ENCODE measurements around the gene MORC1. TPM values are rescaled to one million over a fixed set of nuclear protein-coding genes. Genes with fewer than 3 reads are reported as not detected.

MORC1 gene
- total RNA-seq, 1 experiment from 2014 or later, result not detected

- no peak overlapping the region for H3K4me3 ChIP-seq (ENCODE audit: insufficient read depth, low read depth, low read length)
- H3K27me3 ChIP-seq (ENCODE audit: control insufficient read depth, insufficient read depth, low read length), result no peaks in the 10 kb centered on the region
- no peak for DNase-seq
These were observed 89.2 kb downstream of the MORC1 start for GRCh38 chr3:109028753-109029152.

GRCh38 chr3:109026821-109027220 lies 91.1 kb downstream of the MORC1 start:
- no peak for DNase-seq
- Histone ChIP-seq H3K36me3 (replicated peaks; ENCODE audit: control insufficient read depth, insufficient read depth, low read length) (no peaks in the 10 kb centered on the region), H3K4me3 (ENCODE audit: insufficient read depth, low read depth, low read length) (no peak overlapping the region), H3K27me3 (ENCODE audit: control insufficient read depth, insufficient read depth, low read length) (no peaks in the 10 kb centered on the region)

More at GRCh38 chr3:109028753-109029152, 89.2 kb downstream of the MORC1 start:
- no peaks in the 10 kb centered on the region for H3K36me3 ChIP-seq (replicated peaks; ENCODE audit: control insufficient read depth, insufficient read depth, low read length)

DNA sequence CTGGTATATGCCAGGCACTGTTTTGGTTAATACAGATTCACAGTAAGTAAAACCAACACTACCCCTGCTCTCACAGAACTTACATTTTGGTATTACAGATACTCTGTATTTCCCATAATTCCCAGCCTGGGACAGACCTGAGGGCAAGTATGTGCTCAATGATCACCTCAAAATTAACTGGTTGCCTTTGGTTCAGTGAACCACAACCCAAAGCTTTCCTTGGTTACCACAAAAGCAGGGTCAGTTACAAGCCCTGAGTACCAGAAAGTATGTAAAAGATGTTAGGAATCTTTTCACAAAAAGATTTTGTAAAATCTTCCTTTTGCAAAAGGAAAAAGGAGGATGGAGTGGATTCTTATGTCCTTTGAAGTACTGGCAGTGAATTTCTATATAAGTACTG lies 92.0 kb downstream of the MORC1 start:
- no peaks in the 10 kb centered on the region for H3K36me3 ChIP-seq (replicated peaks; ENCODE audit: control insufficient read depth, insufficient read depth, low read length)
- H3K4me3 ChIP-seq (ENCODE audit: insufficient read depth, low read depth, low read length), result no peak overlapping the region
- no peaks in the 10 kb centered on the region for H3K27me3 ChIP-seq (ENCODE audit: control insufficient read depth, insufficient read depth, low read length)
- DNase-seq, result no peak

GRCh38 chr3:109023656-109024254 lies 94.2 kb downstream of the MORC1 start:
- Histone ChIP-seq H3K36me3 (replicated peaks; ENCODE audit: control insufficient read depth, insufficient read depth, low read length) (no peaks in the 10 kb centered on the region), H3K27me3 (ENCODE audit: control insufficient read depth, insufficient read depth, low read length) (no peaks in the 10 kb centered on the region), H3K4me3 (ENCODE audit: insufficient read depth, low read depth, low read length) (no peak overlapping the region)
- DNase-seq, result peak; percentile 20

DNA sequence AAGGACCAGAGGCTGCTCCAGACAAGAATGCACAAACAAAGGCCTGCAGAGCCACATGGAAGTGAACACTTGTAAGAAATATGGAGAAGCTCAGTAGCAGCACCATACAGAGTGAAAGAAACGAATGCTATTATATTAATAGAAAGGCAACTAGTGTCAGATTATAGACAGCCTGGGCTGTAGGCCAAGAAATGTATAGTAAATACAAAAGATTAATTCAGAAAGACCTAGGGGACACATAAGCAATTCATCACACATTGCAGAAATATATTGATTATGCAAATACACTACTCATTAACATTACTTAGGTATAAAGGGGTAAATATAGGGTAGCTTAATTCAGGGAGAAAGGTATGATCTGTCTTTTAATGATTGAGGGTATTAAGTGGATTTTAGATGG lies 94.8 kb downstream of the MORC1 start:
- Histone ChIP-seq H3K27me3 (ENCODE audit: control insufficient read depth, insufficient read depth, low read length) (no peaks in the 10 kb centered on the region), H3K36me3 (replicated peaks; ENCODE audit: control insufficient read depth, insufficient read depth, low read length) (no peaks in the 10 kb centered on the region), H3K4me3 (ENCODE audit: insufficient read depth, low read depth, low read length) (no peak overlapping the region)
- DNase-seq, result no peak

DNA sequence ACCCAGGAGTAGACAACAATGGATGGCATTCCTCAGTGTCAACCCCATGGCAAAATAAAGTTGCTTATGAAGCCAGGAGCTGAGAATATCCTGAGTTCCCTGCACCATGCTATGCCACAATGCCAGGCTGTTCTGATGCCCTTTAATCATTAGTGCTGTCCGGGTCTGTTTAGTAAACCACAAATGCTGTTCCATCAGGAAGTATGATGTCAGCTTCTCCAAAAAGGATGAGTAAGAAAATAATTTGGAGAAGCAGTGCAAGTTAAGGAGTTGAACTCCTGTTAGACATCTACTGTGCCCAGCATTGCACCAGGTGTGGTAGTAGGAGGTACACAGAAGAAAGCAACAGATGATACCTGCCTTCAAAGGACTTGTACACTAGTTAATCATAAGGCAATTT lies 96.4 kb downstream of the MORC1 start:
- Histone ChIP-seq H3K4me3 (ENCODE audit: insufficient read depth, low read depth, low read length) (no peak overlapping the region), H3K36me3 (replicated peaks; ENCODE audit: control insufficient read depth, insufficient read depth, low read length) (no peaks in the 10 kb centered on the region), H3K27me3 (ENCODE audit: control insufficient read depth, insufficient read depth, low read length) (no peaks in the 10 kb centered on the region)
- DNase-seq, result no peak

- no peaks in the 10 kb centered on the region for H3K36me3 ChIP-seq (replicated peaks; ENCODE audit: control insufficient read depth, insufficient read depth, low read length)
- DNase-seq, result peak; percentile 20
- H3K4me3 ChIP-seq (ENCODE audit: insufficient read depth, low read depth, low read length), result no peak overlapping the region
- no peaks in the 10 kb centered on the region for H3K27me3 ChIP-seq (ENCODE audit: control insufficient read depth, insufficient read depth, low read length)
These were observed 99.1 kb downstream of the MORC1 start for GRCh38 chr3:109018828-109019227.

- no peak for DNase-seq
- H3K36me3 ChIP-seq (replicated peaks; ENCODE audit: control insufficient read depth, insufficient read depth, low read length), result no peaks in the 10 kb centered on the region
- H3K4me3 ChIP-seq (ENCODE audit: insufficient read depth, low read depth, low read length), result no peak overlapping the region
- H3K27me3 ChIP-seq (ENCODE audit: control insufficient read depth, insufficient read depth, low read length), result no peaks in the 10 kb centered on the region
These were observed 112.5 kb downstream of the MORC1 start for GRCh38 chr3:109005443-109005842.

DNA sequence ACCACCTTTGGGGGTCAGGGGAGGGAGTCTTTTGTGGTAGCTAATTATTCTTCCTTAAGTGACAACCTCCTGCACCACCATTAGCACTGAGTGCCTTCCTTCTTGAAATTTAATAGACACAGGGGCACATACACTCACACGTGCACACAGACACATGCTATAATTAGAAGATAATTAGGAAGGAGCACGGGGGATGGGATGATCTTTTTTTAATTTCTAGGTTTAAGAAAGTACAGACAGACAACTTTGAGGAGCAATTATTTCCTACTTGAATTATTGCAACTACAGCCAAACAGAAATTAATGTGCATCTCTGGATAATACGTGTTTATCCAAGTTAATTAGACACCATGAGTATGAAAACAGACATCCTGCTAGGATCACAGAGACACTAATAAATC lies 119.5 kb downstream of the MORC1 start:
- H3K36me3 ChIP-seq (replicated peaks; ENCODE audit: control insufficient read depth, insufficient read depth, low read length), result no peaks in the 10 kb centered on the region
- H3K4me3 ChIP-seq (ENCODE audit: insufficient read depth, low read depth, low read length), result no peak overlapping the region
- no peak for DNase-seq
- H3K27me3 ChIP-seq (ENCODE audit: control insufficient read depth, insufficient read depth, low read length), result no peaks in the 10 kb centered on the region

DNA sequence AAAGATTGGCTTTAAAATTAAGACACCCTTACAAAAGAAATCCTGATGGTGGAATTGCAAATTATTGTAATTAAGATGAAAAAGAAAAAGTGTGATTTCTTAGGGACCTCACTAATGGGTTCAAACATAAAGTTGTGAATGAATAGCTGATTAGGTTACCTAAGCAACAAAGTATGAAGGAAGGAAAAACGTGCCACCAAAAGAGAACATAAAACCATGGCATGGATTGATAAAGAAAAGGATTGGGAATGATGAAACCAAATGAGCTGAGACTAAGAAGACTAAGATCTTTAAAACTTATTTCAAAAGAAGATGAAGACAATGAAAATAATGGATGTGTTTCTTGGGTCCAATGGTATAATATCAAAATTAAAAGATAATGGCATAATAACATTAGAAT lies 132.1 kb downstream of the MORC1 start:
- no peak for DNase-seq
- H3K27me3 ChIP-seq (ENCODE audit: control insufficient read depth, insufficient read depth, low read length), result no peaks in the 10 kb centered on the region
- no peaks in the 10 kb centered on the region for H3K36me3 ChIP-seq (replicated peaks; ENCODE audit: control insufficient read depth, insufficient read depth, low read length)
- no peak overlapping the region for H3K4me3 ChIP-seq (ENCODE audit: insufficient read depth, low read depth, low read length)

DNA sequence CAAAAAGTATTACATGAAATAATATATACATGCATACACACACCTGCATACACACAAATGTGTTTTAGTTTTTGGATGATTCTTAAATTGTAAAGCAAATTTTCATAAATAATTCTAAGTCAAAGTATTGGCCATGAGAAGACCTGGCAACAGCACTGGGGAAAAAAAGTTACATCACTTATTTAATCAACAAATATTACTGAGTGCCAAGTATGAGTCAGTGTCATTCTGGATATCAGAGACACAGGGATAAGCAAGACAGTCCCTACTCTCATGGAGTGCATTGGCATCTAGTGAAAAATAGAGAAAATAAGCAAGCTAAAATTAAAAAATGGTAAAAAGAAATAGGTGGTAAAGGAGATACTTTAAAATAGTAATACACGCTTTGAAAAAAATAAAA lies 134.9 kb downstream of the MORC1 start:
- no peaks in the 10 kb centered on the region for H3K36me3 ChIP-seq (replicated peaks; ENCODE audit: control insufficient read depth, insufficient read depth, low read length)
- H3K27me3 ChIP-seq (ENCODE audit: control insufficient read depth, insufficient read depth, low read length), result no peaks in the 10 kb centered on the region
- no peak overlapping the region for H3K4me3 ChIP-seq (ENCODE audit: insufficient read depth, low read depth, low read length)
- DNase-seq, result no peak

DNA sequence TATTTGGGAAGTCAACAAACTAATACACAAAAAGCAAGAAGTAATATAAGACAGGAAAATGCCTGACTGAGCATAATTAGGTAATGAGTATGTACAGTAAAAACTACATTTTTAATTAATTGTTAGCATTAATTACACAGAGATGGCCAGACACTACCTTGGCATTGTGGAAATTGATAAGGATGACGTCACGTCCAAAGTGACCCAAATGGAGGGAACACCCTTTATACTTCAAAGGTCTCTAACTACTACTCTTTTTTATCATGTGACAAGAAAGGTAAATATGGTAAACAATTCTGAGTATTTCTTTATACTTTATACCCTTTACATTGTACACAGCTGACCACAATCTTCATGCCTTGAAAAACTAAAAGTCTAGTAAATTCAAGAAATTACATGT lies 141.9 kb downstream of the MORC1 start:
- DNase-seq, result no peak
- no peaks in the 10 kb centered on the region for H3K27me3 ChIP-seq (ENCODE audit: control insufficient read depth, insufficient read depth, low read length)
- no peak overlapping the region for H3K4me3 ChIP-seq (ENCODE audit: insufficient read depth, low read depth, low read length)
- H3K36me3 ChIP-seq (replicated peaks; ENCODE audit: control insufficient read depth, insufficient read depth, low read length), result no peaks in the 10 kb centered on the region

DNA sequence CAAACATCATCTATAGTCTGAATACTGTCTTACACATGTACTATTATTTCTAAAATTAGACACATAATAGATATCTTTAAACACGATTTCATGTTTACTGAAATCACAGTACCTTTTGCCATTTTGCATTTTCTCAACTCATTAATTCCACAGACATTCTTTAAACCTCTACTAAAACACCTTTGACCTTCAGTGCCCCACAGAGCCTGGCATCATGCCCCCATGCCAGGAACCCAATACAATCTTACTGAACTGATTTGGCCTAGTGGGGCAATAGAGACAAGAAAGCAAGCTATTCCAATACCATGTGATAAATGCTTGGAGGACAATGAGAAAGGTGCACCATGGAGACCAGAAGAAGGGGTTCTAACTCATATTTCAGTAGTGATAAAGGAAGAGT lies 144.9 kb downstream of the MORC1 start:
- no peak for DNase-seq
- H3K36me3 ChIP-seq (replicated peaks; ENCODE audit: control insufficient read depth, insufficient read depth, low read length), result no peaks in the 10 kb centered on the region
- H3K4me3 ChIP-seq (ENCODE audit: insufficient read depth, low read depth, low read length), result no peak overlapping the region
- no peaks in the 10 kb centered on the region for H3K27me3 ChIP-seq (ENCODE audit: control insufficient read depth, insufficient read depth, low read length)

GRCh38 chr3:108972482-108972881 lies 145.5 kb downstream of the MORC1 start:
- H3K36me3 ChIP-seq (replicated peaks; ENCODE audit: control insufficient read depth, insufficient read depth, low read length), result no peaks in the 10 kb centered on the region
- DNase-seq, result no peak
- no peaks in the 10 kb centered on the region for H3K27me3 ChIP-seq (ENCODE audit: control insufficient read depth, insufficient read depth, low read length)
- no peak overlapping the region for H3K4me3 ChIP-seq (ENCODE audit: insufficient read depth, low read depth, low read length)

DNA sequence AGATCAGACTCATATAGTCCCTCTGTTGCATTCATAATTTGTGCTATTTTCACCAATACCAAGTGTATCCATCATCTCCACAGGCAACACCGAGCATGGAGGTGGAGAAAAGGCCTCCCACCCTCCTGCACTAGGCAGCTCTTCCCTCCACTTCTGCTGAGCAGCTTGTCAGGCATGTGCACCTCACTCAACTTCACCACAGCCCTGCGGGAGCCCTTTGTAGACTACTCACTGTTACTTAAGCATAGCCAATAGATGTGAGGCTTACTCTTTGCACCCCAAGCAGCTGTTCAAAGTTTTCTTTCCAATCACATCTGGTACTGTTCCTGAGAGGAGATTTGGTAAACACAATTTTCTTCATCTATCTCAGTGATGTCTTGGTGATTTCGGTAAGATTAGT lies 147.4 kb downstream of the MORC1 start:
- DNase-seq, result no peak
- no peaks in the 10 kb centered on the region for H3K36me3 ChIP-seq (replicated peaks; ENCODE audit: control insufficient read depth, insufficient read depth, low read length)
- H3K27me3 ChIP-seq (ENCODE audit: control insufficient read depth, insufficient read depth, low read length), result no peaks in the 10 kb centered on the region
- H3K4me3 ChIP-seq (ENCODE audit: insufficient read depth, low read depth, low read length), result no peak overlapping the region

DNA sequence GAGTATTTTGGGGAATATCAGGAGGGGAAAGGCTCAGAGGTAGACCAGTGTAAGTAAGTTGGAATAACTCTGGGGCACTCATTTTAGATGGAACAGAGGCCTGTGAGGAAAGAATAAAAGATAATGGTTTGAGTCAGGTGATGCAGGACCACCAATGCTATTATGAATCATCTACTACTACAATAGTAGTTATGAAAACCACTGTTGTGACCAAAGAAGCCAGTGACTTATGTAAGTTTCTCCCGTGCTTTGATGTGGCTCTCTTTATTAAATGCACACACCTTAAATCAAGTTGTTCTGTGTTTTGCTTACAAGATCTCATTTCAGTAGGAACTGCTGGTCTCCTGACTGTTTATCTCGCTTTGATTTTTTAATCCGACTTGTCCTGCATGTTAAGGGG lies 151.2 kb downstream of the MORC1 start:
- Histone ChIP-seq H3K4me3 (ENCODE audit: insufficient read depth, low read depth, low read length) (no peak overlapping the region), H3K36me3 (replicated peaks; ENCODE audit: control insufficient read depth, insufficient read depth, low read length) (no peaks in the 10 kb centered on the region), H3K27me3 (ENCODE audit: control insufficient read depth, insufficient read depth, low read length) (no peaks in the 10 kb centered on the region)
- no peak for DNase-seq
